Stimulated activated CD8-positive, alpha-beta memory T cell treated with anti-CD3 and anti-CD28 coated beads, Interleukin-12 subunit alpha, Interleukin-12 subunit beta, amount 100 ng/mL, for 1 hour (primary cell): Measurements from ENCODE around the gene HEYL.

Experiments
- DNase-seq: peaks from one replicate; pipeline ENCODE4 v3.0.0-alpha.2; 2020; ENCODE audit warnings: low read depth

The HEYL gene

GRCh38 chr1:39637361-39637760, 2.1 kb downstream of the HEYL start:
- DNase-seq: no peak

GRCh38 chr1:39635871-39636210, 3.6 kb downstream of the HEYL start:
- no peak for DNase-seq

DNA sequence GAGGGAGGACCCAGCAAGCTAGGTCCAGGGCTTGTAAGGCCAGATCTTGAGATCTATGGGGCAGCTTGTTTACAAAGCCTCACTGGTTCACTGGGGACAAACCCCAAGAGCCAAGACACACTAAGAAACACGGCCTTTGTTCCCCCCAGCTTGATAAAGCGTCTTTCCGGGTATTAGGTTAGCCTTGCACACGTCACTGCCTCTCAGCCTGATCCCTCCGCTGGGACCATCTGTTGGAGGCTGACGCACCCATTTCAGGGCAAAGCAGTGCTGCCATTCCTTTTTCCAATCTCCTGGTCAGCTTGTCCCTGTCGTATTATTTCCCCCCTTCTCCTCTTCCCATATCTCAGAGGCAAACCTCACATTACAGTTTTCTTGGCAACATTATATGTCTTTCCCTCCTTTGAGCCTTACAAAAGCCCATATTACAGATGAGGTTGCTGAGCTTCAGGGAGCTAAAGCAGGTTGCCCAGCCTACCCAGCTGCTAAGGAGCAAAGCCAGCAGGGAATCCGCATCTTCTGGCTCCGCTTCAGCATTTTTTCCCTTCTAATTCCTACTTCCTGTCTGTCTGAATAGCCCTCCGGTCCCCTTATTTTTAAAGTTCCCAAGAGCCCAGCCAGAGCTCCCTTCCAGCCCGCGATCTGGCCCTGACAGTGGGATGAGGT, 4.1 kb downstream of the HEYL start:
- DNase-seq: no peak

GRCh38 chr1:39633422-39633821, 6.0 kb downstream of the HEYL start:
- no peak for DNase-seq

GRCh38 chr1:39632682-39633417, 6.6 kb downstream of the HEYL start:
- DNase-seq: no peak

DNA sequence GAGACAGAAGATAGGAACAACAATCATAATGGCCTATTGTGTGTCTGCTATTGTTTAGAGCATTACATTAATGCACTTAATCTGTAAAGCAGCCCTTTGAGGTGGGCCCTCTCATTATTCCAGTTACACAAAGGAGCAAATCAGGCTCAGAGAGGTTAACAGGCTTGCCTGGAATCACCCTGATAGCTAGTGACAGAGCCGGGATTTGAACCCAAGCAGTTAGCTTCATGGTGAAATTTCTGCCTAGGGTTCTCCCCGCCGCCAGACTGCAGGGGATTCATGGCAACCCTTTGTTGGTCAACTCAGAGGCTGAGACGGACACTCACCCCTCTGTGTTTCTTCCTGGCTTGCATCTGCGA, 7.1 kb downstream of the HEYL start:
- DNase-seq: no peak

DNA sequence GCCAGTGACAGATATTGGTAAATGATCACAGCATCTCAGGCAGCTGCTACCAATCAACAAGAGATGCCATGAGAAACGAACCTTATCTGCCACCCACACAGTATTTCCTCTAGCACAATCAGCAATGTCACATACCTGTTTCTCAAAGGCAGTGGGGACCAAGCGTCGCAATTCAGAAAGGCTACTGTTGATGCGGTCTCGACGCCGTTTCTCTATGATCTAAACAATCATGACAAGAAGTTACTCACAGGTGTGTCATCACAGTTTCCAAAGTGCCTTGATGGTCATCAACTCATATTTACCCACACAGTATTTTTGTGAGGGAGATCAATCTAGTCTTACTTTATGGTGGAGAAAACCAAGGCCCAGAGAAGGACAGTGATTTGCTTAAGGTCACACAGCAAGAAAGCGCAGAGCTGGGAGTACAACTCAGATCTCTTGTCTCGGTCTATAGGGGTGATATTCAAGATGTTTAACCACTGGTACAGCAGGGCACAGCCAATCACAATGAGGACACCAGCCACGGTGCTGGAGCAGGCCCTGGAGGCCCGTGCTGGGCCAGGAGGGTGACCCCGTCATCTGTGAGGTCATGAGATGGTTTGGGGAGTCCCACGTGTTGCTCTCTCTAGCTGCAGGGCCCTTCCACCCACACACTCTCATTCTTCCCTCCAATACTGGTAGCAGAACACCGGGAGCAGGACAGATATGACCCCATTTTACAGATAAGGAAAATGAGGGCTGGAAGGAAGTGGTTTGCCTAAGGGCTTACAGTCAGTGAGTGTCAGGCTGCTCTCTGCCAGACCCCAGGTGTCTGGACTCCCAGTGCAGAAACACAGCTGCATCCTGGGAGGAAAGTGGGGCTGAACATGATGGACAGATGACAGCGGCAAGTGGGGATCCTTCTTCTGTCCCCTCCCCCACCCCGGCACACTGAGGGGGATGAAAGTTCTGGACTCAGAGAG, 7.8 kb downstream of the HEYL start:
- DNase-seq: no peak

DNA sequence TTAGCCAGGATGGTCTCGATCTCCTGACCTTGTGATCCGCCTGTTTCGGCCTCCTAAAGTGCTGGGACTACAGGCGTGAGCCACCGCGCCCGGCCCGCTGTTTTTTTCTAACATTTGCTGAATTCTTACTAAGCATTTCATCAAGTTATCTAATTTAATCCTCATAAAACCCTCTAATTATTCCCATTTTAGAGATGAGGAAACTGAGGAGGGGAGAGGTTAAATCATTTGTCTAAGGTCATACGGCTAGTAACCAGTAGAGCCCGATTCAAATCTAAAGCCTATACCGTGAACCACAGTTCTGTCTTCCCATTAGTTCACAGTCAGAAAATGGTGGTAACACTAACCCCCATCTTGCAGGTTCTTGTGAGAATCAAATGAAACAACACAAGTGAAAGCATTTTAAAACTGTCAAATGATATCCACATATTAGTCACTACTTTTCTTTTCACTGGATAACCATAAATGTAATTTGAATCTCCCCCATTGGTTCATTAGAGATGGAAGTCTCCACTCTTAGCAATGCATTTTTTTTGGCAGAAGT, 10.6 kb downstream of the HEYL start:
- no peak for DNase-seq

DNA sequence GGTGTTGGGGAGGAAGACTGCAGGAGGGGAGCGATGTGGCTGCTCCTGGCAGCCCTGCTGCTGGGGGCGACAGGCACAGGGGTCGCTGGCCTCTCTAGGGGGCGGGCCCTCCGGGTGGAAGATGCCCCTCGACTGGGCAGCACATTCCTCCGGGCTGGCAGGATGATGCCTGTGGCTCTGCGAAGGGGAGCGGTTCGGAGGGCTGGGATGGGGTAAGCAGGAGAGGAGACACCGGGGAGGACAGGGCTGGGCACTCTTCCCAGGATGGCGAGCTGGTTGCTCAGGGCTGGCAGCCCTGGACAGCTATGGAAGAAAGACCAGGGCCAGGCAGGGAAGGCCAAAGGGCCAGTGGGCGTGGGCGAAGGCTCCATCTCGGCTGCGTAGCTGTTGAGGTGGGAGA, 12.8 kb downstream of the HEYL start:
- DNase-seq: no peak

DNA sequence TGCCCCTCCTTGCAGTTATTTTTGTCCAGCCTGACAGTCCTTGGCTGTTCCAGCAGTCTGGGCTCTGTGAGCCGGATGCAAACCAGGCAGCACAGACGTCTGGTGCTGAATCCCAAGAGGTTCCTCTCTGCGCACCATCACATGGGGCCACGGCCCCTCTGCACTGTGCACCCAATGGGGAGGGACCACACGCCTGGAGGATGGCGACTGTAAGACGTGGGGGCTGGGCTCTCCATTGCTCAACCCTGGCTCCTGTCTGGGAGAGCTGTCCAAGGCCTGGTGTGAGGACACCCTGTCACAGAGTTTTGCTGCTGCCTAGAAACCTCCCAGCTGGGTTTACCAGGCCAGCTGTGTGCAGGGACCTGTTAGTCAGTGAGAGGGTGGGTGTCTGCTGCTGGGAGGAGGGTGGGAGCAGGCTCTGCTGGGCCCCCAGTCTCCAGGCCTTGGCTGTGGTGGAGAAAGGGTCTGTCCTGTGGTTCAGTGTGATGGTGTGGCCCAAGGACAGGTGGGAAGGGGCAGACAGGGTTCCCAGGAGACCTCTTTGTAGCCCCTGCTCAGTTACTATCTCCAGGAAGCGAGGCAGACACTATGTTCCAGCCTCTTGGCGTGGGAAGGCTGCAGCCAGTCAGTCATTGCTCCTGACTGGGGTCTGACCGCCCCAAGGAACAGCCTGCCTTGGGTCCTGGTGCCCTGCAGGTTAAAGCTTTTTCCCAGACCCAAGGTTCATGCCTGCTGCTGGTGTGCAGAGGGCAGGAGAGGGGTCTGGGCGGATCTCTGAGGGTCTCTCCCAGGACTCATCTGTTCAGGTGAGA, 13.8 kb downstream of the HEYL start:
- no peak for DNase-seq

DNA sequence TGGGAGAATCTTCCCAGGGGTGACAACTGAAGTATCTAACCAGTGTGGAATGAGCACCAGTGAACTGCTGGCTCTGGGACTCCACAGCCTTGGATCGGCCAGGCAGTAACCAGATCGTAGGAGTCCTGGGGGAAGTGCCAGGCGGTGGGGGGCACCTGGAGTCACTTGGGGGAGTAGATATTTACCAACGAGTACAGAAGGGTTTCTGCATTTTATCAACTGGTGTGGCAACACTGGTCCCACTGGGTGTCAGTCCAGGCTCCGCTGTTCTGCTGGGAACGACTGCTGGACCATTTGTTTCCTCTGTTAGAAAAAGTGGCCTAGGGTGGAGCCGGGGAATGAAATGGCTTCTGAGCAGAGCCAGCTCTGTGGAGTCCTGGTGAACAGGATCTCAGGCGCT, 14.4 kb downstream of the HEYL start:
- DNase-seq: no peak

DNA sequence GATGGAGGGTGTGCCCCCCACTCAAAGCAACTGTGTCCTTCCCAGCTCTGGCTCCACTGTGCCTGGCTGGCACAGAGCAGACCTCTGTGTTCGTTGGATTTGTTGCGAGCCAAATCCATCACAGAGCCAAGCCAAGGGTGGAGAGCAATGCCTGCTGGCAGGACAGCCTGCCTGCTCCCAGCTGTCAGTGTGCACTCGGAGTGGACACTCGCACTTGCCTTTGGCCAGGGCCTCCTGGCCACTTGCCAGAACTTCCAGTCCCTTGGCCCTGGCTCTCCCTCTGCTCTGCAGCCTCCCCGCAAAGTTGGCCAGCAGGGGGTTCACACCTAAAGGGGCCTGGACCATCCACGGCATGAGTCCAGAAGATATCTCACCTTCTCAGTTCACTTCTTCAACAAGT, 16.4 kb downstream of the HEYL start:
- no peak for DNase-seq

DNA sequence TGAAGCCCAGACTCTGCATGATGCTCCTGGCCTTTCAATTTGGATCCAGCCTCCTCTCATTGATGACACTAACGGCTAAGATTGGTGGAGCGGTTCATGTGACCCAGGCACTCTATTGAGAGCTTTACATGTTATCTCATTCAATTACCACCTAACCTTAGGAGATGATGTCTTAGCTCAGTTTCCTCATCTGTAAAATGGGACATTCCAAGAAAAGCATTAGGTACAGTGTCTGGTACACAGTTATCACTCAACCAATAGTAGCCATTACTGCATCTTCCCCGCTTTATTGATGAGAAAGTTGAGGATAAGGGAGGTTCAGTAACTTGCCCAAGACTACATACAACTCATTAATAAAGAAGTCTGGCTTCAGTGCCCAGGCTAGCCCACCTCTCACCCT, 17.0 kb downstream of the HEYL start:
- no peak for DNase-seq

DNA sequence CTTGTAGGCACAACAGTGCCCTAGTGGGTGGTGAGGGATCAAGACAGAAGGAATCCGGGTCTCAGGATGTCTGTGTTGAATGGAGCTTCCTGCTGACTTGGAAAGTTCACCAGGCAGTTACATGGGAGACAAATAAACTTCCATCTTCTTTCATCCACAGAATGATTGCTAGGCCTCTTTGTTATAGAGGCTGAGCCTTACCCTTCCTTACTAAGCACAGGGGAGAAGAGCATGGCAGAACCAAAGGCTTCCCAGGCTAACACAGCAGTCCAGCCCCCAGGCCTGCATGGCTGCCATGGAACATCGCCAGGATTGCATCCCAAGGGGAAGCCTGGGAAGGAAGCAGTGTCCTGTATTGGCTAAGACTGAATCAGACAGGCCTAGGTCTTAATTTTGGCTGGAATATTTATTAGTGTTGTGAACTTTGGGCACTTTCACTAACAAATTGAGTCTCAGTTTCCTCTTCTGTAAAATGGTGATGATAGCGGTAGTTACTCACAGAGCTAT, 18.7 kb downstream of the HEYL start:
- DNase-seq: no peak

DNA sequence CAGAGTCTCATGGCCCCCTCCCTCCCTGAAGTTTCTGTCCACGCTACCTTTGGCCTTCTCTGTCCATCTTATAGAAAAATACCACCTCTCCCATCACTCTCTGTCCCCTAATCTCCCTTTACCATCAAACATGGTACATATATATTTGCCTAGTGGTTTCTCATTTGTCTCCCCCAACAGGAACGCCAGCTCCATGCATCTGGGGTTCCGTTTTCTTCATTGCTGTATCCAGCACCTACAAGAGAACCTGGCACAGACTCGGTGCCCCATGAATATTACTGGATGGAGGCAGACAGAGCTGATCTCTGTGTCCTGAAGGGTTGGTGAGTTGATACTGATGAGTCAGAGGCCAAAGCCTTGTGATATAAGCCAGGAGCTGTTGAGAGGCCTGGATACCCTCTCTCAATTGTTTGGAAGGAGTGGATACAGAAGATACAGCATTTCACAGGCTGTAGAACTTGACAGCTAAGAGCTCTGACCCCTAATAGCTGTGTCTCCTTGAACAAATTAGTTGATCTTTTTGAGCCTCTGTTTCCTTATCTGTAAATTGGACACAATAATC, 21.9 kb downstream of the HEYL start:
- DNase-seq: no peak

GRCh38 chr1:39615086-39615673, 24.3 kb downstream of the HEYL start:
- no peak for DNase-seq

DNA sequence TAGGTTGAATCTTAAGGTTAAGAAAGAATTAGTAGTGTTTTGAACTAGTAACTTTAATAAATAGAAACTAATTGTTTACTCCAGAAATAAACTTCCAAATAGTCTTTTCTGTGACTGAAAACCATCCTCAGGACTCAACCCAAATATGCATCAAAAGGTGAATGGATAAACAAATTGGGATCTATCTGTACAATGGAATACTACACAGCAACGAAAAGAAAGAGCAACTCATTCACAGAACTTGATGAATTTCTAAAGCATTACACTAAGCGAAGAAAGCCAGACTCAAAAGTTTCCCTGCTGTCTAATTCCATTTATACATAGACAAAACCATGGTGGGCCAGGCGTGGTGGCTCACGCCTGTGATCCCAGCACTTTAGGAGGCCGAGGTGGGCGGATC, 25.0 kb downstream of the HEYL start:
- no peak for DNase-seq

DNA sequence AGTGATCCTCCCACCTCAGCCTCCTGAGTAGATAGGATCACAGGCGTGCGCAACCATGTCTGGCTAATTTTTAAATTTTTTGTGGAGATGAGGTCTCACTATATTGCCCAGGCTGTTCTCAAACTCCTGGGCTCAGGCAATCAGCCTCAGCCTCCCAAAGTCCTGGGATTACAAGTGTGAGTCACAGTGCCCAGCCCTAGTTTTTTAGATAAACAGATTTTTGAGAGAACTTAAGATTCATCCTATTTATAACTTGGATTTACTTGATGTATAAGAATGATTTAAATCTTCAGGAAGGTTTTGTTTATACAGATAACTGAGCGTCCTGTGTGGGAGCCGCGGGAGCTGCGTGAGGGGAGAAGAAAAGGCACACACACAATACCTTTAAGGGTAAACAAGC, 26.2 kb downstream of the HEYL start:
- no peak for DNase-seq

- DNase-seq: peak; percentile 71
Measured at GRCh38 chr1:39609618-39610331, 29.7 kb downstream of the HEYL start.

- DNase-seq: no peak
Measured at GRCh38 chr1:39608921-39609320, 30.5 kb downstream of the HEYL start.
